Daoy (cell line): ENCODE measurements around the gene BANP. TPM values are rescaled to one million over a fixed set of nuclear protein-coding genes. Genes with fewer than 3 reads are reported as not detected.
"Not testable (repeated sequence)": the region's sequence is repeated elsewhere in the genome, so short reads cannot be mapped to it uniquely, and the experiment has no call there.

ENCODE experiments used
- DNase-seq: peaks from one replicate; pipeline ENCODE4 v3.0.0-alpha.2; 2015; ENCODE audit warnings: low read depth
- total RNA-seq: library from RNA; depleted of rRNA; stranded (reverse); fragments of >200 nt; shearing (Covaris generic); gene quantifications from 2 replicates; pipeline ENCODE4 v1.2.3, GENCODE V29; 2014

The BANP gene
- total RNA-seq, 1 experiment from 2014 or later, result 16.7 TPM

DNA sequence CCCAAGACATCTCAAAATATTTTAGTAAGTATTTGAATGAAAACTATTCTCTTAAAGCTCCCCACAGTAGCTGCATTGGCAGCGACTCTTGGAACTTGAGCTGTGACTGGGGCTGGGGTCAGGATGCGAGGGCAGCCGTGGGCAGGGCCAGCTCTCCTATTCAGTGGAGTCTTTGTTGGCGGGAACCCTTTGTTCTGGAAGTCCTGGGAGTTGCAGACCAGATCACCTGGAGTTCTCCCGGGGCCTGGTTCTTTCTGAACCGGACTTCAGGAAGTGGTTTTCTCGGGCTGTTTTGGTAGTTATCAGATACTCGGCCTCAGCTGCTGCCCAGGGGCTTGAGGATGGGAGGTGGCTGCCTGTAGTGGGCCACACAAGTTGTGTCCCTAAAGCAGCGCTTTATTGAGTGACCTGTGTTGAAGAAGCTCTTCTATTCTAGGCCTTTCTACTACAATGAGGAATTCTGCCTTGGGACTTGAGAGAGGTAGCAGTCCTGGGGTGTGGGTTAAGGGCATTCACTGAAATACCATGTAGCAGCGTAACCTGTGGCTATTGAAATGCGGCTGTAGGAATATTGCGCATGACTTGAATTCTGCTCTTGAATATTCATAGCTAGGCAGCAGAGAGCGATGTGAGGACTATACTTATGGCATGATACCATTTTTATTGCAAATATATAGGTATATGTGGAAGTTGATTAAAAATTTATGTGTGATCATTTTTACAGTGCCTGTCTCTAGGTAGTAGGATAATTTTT is 77.1 kb downstream of the BANP start:
- not testable (repeated sequence) for DNase-seq

DNA sequence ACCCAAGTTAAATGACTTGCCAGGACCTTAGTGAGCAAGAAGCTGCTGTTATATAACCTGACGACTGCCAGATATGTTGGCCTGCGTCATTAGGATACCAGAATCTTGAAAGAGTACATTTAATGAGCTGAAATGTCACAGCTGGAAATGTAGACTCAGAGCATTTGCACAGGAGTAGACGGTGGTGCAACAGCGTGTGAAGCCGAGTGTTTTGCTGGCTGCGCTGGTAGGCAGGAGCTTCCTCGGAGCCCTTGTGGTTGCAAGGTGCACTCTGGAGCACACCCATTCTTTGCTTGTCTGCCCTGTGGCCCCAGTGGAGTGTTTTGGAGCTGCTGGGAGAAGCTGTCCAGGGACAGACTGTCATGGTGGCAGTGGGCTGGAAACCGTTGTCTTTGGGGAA is 79.3 kb downstream of the BANP start:
- DNase-seq, result no peak

DNA sequence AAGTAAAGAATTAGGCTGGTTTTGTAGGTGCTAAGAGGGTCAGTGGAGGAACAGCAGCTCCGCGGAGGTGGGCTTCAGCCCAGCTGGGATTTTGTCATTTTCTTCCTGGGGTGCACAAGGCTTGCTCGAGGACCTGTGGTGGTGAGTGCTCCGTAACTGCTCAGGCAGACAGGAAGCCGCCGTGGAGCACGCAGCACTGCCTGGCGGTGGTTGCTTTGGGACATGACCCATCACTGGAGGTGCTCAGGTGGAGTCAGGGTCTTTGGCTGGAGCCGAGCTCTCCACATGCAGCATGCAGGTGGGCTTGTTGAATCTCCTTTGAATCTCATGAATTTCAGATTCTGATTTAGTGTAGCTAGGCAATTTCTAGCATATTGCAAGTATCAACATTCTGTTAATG is 79.7 kb downstream of the BANP start:
- DNase-seq, result not testable (repeated sequence)

DNA sequence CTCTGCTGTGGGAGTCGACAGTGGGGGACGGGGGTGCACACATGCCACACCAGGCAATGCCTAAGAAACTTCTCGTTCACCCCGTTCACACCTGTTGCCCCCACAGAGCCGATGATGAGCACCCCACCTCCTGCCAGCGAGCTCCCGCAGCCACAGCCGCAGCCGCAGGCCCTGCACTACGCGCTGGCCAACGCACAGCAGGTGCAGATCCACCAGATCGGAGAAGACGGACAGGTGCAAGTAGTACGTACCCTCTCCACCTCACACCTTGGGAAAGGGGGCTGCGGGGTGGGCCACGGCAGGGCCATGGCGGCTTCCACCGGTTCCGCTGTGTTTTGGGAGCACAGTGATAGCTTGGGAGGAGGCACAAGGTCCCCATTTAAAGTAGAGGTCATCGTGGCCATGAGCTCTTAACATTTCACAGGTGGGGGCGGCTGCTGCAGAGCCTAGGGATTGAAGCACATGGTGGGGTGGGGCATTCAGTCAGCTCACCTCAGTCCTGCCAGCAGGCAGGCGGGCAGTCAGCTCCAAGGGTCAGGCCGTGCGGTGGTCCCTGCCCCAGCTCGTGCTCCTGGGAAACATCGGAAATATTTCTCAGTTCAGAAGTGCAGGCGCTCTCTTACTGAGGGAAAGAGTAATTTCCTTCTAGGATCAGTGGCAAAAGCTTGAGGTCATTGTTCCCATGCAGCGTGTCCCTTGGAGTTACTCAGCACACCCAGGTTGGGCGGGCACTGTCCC is 81.9 kb downstream of the BANP start:
- not testable (repeated sequence) for DNase-seq

DNA sequence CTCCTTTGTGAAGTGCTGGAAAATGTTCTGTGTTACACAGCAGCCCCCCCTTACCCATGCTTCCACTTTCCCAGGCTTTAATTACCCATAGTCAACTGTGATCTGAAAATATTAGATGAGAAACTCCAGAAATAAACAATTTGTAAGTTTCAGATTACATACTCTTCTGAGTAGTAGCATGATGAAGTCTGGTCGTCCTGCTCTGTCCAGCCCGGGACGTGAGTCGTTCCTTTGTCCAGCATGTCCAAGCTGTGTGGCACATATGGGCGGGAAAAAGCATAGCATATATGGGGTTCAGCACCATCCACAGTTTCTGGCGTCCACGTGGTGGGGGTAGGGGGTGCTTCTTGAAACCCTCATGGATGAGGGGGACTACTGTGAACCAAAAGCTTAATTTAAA is 83.5 kb downstream of the BANP start:
- no peak for DNase-seq

DNA sequence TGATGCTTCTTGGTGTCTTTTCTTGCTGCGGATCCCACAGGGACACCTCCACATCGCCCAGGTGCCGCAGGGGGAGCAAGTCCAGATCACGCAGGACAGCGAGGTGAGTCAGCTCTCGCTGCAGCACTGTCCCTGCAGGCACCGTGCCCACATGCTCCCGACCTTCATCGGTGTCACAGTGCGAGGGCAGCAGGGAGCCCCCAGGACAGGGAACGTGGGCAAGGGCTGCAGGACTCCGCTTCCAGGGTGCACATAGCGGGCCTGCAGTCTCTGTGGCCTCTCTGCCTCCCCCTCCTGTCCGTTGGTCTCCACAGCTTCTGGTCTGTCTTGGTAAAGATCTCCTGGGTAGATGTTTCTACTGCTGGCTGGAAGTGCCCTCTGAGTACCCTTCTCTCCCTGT is 84.1 kb downstream of the BANP start:
- DNase-seq, result no peak

DNA sequence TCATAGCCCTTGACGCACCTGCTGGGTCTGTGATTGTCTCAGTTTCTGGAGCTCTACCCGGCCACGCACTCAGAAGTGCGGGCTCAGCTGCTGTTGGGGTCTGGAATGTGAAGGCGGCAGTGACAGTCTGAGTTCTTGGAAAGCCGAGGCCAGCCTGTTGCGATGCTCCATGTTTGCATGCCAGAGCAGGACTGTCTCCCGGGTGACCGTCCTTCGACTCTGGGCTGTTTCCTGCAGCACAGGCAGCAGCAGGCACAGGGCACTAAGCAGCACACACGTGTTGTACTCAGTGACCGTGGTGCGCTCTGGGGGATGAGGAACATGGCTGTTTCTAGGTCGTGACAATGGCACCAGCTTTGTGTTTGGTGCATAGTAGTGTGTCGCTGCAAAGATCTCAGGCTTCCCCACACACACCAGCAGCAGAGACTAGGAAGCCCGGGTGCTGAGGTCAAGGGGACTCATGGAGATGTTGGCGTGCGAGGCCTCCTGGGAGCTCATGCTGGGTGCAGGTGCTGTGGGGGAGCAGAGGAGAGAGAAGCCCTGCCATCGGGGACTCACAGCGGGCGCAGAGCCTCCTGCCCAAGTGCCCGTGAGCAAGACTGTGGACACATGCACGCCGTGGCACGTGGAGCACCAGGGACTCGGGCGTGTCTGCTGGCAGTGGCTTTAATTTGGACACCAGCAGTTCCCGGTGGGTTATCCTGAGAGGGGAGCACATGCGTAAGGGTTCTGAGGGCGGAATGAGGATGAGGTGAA is 84.8 kb downstream of the BANP start:
- DNase-seq, result not testable (repeated sequence)

DNA sequence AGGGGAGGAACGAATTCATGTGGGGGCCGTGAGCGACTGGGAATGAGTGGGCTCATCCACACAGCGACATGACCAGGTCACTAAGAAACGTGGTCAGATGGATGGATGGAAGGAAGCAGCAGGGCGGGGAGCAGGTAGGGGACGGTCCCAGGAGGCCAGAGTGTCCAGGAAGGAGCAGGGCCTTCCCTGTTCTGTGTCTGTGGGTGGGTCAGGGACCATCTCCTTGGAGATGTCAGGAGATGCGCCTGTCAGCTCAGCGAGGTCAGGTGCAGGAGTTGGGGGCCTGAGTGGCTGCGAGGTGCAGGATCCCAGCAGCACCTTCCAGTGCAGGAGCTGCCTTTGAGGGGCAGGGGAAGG is 85.4 kb downstream of the BANP start:
- DNase-seq, result not testable (repeated sequence)

DNA sequence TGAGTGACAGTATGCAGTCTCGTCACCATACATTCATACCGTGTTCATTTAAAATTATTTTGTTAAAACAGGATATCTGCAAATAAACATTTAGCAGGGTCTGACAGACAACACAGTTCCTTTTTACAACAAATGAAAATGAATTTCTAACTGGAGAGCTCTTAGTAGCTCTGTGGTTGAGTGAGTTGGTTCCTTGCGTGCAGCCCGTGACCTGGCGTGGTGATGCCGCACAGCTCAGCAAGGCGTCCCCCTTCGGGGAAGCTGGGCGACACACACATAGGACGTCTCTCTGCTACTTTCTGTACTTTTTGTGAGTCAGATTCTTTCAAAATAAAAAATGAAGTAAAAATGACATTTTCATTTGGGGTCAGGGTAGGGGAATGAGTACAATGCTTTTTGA is 86.1 kb downstream of the BANP start:
- not testable (repeated sequence) for DNase-seq

DNA sequence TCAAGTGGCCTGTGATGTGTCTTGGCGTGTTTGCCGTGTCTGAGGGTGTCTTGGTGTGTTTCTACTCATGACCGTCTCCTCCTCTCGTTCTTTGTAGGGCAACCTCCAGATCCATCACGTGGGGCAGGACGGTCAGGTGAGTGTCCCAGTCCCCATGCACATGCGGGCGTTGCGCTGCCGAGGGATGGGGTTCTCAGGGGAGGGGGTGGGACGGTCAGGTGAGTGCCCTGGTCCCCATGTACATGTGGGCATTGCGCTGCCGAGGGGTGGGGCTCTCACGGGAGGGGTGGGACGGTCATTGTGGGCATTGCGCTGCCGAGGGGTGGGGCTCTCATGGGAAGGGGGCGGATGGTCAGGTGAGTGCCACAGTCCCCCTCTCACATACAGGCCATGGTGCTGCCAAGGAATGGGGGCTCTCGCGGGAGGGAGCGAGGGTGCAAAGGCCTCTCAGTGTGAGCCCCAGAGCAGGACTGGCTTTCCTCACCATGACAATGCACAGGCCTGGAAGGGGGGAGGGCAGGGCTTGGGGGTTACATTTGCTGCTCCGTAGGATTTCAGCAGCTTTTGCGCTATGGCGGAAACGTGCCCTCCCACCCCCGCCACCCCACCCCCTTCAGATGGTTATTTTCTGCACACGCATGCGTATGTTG is 86.8 kb downstream of the BANP start:
- DNase-seq, result not testable (repeated sequence)

DNA sequence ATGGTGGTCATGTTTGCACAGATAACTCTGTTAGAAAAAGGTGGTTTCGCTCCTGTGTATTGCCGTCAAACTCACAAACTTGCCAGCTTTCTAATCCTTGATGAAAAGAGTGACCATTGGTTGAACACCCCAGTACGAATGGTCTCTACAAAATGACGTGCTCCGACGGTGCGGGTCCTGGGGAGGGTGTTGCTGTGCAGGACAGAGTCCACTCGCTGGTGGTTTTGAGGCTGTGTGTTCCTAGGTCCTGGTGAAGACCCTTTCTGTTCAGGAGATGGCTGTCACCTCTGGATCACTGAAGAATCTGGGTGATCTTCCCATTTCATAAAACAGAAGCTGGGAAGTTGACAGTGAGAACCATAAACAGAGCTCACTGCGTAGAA is 87.3 kb downstream of the BANP start:
- DNase-seq, result not testable (repeated sequence)

DNA sequence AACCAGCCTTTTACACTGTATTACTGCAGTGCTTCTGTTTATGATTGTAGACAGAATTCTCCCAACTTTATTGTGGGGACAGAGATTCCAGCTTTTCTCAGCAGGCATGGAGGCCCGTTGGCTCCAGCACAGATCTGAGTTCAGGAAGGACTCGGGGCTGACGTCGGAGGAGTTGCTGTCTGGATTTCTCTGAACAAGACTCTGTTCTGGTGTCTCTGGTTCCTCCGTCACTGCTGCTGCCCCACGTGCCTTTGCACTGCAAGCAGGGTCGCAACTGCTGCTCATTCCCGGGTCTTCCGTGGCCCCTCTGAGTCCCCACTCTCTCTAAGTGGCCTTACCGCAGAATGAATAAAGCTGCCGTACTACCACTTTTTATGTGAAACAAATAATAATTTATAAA is 88.4 kb downstream of the BANP start:
- DNase-seq, result no peak

DNA sequence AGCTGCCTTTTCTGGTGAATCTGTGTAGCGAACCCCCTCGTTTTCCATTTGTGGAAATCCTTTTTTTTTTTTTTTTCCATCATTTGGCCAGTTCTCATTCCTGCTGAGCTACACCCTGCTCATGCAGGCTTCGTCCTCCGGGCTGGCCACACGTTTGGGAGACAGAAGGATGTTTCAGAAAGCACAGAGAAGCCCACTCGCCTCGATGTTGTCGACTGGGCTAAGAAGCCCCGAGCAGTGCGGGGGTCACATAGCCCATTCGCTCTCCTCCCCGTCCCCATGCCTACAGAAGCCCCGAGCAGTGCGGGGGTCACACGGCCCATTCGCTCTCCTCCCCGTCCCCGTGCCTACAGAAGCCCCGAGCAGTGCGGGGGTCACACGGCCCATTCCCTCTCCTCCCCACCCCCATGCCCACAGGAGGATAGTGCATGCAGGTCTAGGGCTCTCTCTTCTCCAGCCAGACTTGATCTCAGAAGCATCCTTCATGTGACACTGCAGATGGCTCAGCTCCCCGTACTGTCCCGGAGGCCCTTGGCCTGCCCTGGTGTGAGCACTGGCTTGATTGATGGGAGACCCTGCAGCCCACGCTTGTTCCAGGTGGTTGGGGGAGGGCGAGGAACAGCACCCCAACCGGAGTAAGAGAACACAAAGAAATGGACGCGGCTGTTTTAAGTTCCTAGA is 89.1 kb downstream of the BANP start:
- DNase-seq, result not testable (repeated sequence)

DNA sequence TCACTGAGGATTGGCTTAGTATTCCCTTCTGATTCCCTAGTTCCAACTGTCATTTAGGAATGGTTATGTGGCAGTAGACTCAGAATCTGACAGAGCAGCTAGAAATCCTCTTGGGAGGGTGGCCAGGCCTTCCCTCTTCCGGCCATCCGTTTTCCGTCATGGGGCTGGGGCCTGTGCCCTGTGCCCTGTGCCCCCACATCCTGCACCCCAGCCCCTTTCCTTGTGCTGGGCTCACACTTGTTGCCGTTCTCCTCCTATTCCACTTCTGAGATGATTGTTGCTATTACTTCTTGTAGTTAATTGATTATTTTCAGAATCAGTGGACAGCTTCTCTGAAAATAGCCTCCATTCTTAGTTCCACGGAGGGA is 89.6 kb downstream of the BANP start:
- DNase-seq, result not testable (repeated sequence)

DNA sequence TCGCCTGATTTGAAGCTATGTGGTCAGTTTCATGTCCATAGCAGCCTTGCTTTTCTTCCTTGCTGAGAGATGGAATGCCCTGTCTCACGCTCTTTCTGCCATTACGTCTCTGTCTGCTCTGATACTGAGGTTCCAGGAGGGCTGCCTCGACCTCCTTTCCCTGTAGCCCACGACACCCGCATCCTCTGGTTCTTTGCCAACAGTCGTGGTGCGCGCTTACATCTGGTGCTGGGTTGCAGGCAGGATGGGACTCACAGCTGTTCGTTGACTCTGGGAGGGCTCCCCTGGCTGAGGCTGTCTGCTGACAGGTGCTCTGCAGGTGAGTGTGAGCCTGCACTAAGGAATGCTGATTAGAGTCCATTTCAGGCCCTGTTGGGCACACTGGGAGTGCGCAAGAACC is 90.3 kb downstream of the BANP start:
- DNase-seq, result not testable (repeated sequence)

DNA sequence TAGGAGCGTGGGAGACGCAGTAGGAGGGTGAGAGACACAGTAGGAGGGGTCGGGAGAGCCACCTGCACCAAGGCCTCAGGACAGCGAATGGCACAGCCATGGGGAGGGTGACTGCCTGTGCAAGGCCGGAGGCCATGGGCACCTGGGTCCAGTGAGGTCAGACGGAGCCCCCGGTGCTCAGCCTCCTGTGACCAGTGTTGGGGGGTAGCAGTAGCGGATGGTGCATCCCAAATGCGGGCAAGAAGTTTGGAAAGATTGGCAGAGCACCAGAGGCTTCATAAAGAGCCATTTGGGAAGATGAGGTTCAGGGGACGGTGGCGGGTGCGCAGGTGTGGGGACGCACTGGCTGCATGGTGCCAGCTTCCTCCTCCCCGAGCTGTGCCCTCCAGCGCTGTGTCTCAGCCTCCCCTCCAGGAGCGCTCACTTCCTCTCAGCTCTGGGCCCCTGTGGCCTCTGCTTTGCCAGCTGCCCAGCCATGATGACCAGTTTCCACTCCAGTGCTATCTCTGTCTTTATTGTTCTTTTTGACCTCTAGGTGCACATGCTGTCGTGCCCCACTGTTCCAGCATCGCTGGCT is 90.8 kb downstream of the BANP start:
- DNase-seq, result not testable (repeated sequence)

DNA sequence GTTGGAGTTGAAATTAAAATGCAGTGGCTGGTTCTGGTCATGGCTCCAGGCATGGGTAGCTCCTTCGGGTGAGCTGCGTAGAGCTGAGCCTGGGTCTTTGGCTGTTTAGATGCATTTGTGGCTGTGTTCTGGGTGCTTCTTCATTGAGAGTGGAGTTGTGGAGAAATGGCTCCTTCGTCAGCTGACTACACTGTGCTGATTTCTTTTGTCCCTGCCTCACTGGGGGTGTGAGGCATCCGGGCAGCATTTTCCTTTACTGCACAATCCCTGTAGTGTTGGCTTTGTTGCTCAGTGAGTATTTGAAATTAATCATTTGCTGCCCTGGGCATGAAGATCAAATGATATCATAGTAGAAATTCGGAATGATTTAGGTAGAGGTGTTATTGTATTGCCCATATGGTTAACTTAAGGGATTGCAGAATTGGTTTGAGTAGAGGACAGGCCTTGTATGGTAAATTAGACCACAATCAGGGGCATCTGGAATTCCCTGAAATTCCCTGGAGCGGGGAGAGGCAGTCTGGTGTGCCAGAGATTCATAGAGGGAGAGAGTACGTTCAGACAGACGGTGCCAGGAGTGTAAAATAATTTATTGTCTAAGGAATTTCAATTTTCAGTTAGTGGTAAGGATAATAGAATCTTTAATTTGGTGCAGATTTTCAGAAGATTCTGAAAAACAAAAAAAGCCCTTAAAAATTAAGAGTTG is 92.1 kb downstream of the BANP start:
- DNase-seq, result not testable (repeated sequence)

DNA sequence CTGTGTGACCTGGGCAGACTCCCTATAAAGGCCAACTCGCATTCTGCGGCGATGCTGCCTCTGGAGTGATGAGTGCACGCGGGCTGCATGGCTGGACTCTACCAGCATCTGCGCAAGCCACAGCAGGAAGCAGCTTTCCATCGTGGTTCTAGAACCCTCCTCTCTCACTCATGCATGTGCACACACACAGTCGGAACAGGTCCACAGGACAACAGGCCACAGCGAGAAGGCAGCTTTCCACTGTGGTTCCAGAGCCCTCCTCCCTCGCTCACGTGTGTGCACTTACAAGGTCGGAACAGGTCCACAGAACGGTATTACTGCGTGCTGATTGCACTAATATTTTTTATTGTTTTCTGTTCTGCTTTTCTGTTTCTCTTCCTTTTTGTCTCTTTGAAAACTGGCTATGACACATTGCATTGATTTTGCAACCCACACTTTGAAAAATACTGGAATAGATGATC is 92.9 kb downstream of the BANP start:
- not testable (repeated sequence) for DNase-seq

DNA sequence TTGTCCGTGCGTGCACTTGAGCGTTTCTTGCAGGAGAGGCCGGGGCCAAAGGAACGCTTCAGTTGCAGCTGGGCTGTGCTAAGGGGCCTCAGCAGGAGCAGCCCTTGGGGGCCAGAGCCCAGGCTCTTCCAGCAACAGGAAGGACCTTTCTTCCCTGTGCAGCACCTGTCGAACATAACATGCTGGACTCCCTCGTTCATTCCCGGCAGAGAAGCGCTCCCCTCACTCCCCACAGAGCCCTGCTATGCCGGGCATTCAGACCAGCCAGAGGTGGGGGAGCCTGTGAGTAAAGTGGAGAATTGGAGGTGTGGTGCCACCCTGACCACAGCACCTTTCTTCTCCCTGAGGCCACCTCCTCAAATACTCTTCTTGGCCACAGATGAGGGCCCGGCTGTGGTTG is 94.1 kb downstream of the BANP start:
- not testable (repeated sequence) for DNase-seq

DNA sequence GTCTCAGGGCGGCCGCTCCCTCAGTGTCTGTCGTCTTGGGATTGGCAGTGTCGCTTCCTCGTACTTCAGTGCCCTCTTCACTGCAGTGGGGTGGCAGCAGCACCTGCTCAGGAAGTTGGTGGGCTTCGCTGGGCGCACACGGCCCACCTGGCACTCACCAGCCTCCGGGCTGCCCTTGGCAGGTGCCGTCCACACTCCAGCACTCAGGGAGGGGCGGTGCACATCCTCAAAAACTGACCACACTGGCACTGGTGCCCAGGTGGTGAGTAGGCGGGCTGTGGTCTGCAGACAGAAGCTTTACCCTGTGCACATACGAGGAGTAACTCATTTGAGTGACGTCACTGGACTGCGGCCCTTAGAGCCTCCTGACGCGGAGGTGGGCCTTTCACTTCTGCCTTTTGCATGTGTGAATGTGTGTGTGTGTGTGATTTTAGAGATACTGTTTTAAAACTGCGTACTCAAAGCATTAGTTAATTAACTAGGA is 94.6 kb downstream of the BANP start:
- DNase-seq, result no peak
